A549 (cell line): ENCODE results near the gene SLC35C1. TPM values are rescaled to one million over a fixed set of nuclear protein-coding genes. Genes with fewer than 3 reads are reported as not detected.

Experiments used
- ATAC-seq, 2 experiments: fragments of 200-7000 bp in 1 of 2; fragments of >200 bp in 1 of 2; cut with Nextera tagmentation in 1 of 2; cut with Tn5 transposase in 1 of 2; 3 replicates each; pipeline versions ENCODE4 v1.8.0 to v1.9.1; 2018 to 2020; ENCODE audit warnings: mild to moderate bottlenecking in 1 of 2, moderate library complexity in 1 of 2
- CTCF ChIA-PET: fragments of 300-600 bp; sonication (Branson Sonifier 250); formaldehyde crosslinking; extraction: SDS; loops from one replicate; lab custom pipeline; 2021; ENCODE audit warnings: antibody characterized with exemption, inconsistent platforms; lab: Yijun Ruan, JAX
- POLR2A ChIA-PET: fragments of 350-600 bp; formaldehyde crosslinking; extraction: SDS; loops from one replicate; lab custom pipeline; 2021; ENCODE audit warnings: antibody characterized with exemption, inconsistent platforms; lab: Yijun Ruan, JAX
- DNase-seq, 2 experiments: peaks; one replicate each; pipeline versions ENCODE4 v3.0.0 to v3.0.0-alpha.2; 2011 to 2016; ENCODE audit warnings: low read depth in 1 of 2, low spot score in 1 of 2
- FAIRE-seq: peaks from 2 replicates; lab custom pipeline; 2011; peaks lifted over from hg19 to GRCh38; lab: Jason Lieb, UNC
- H3K27ac ChIP-seq, 2 experiments: fragments of >200 bp; sonication (Bioruptor Twin); formaldehyde crosslinking; 3 replicates each; pipeline ENCODE4 v1.5.1; 2016 to 2017
- H3K4me1 ChIP-seq: fragments of >200 bp; sonication (Bioruptor Twin); formaldehyde crosslinking; 3 replicates; pipeline ENCODE4 v1.6.1; 2016
- H3K4me2 ChIP-seq: fragments of >200 bp; sonication (Bioruptor Twin); formaldehyde crosslinking; 3 replicates; pipeline ENCODE4 v1.6.1; 2016
- H3K4me3 ChIP-seq: fragments of >200 bp; sonication (Bioruptor Twin); formaldehyde crosslinking; 3 replicates; pipeline ENCODE4 v1.5.1; 2016
- H3K9me3 ChIP-seq: fragments of >200 bp; sonication (Bioruptor Twin); formaldehyde crosslinking; 3 replicates; pipeline ENCODE4 v1.6.1; 2016
- ATOH8 ChIP-seq: fragments of 250-450 bp; sonication (Bioruptor Pico); IDR thresholded peaks from 2 replicates; pipeline ENCODE4 v1.5.0; 2020; ENCODE audit warnings: low read depth, mild to moderate bottlenecking, moderate library complexity
- BCL3 ChIP-seq: fragments of >200 bp; sonication (Bioruptor Twin); formaldehyde crosslinking; IDR thresholded peaks from 3 replicates; pipeline ENCODE4 v1.6.1; 2016
- CBX2 ChIP-seq: fragments of 200-600 bp; sonication (generic); IDR thresholded peaks from 2 replicates; pipeline ENCODE4 v1.6.1; 2016; ENCODE audit warnings: low read depth, mild to moderate bottlenecking, borderline replicate concordance
- EP300 ChIP-seq, 2 experiments: fragments of >200 bp; sonication (Bioruptor Twin); formaldehyde crosslinking; IDR thresholded peaks; 2 replicates in 1 of 2; 3 replicates in 1 of 2; pipeline ENCODE4 v1.6.1; 2016 to 2017
- FOXS1 ChIP-seq: fragments of 250-450 bp; sonication (Bioruptor Pico); IDR thresholded peaks from 2 replicates; pipeline ENCODE4 v1.5.0; 2020; ENCODE audit warnings: mild to moderate bottlenecking, moderate library complexity
- HMGXB4 ChIP-seq: fragments of 250-450 bp; sonication (Bioruptor Pico); IDR thresholded peaks from 2 replicates; pipeline ENCODE4 v1.5.0; 2021; ENCODE audit warnings: mild to moderate bottlenecking, moderate library complexity, borderline replicate concordance
- JUN ChIP-seq, 2 experiments: fragments of >200 bp; sonication (Bioruptor Twin); formaldehyde crosslinking; IDR thresholded peaks; 2 replicates in 1 of 2; 3 replicates in 1 of 2; pipeline ENCODE4 v1.6.1; 2016 to 2017
- NFE2L2 ChIP-seq: fragments of 150-350 bp; conservative IDR thresholded peaks from 2 replicates; pipeline ENCODE4 v1.6.1; 2014; ENCODE audit warnings: low read length
- NR3C1 ChIP-seq: fragments of >200 bp; sonication (Bioruptor Twin); formaldehyde crosslinking; IDR thresholded peaks from 3 replicates; pipeline ENCODE4 v1.6.1; 2017
- PHF8 ChIP-seq: fragments of 200-600 bp; sonication (generic); IDR thresholded peaks from 2 replicates; pipeline ENCODE4 v1.6.1; 2016; ENCODE audit warnings: low read depth, mild to moderate bottlenecking, antibody characterized with exemption, moderate library complexity, borderline replicate concordance
- RARB ChIP-seq: fragments of 250-450 bp; sonication (Bioruptor Pico); IDR thresholded peaks from 2 replicates; pipeline ENCODE4 v1.8.0; 2021; ENCODE audit warnings: mild to moderate bottlenecking, moderate library complexity
- REST ChIP-seq: fragments of 200-600 bp; sonication (generic); IDR thresholded peaks from 2 replicates; pipeline ENCODE4 v1.6.1; 2016; ENCODE audit warnings: antibody characterized with exemption, mild to moderate bottlenecking, moderate library complexity
- RFX5 ChIP-seq: fragments of 450-650 bp; IDR thresholded peaks from 2 replicates; pipeline ENCODE4 v1.7.1; 2014; ENCODE audit warnings: antibody characterized with exemption, mild to moderate bottlenecking, moderate library complexity
- RNF2 ChIP-seq: fragments of 200-600 bp; sonication (generic); IDR thresholded peaks from 2 replicates; pipeline ENCODE4 v1.6.1; 2016; ENCODE audit warnings: low read depth, mild to moderate bottlenecking, antibody characterized with exemption, moderate library complexity, borderline replicate concordance
- SMC3 ChIP-seq: fragments of >200 bp; sonication (Bioruptor Twin); formaldehyde crosslinking; IDR thresholded peaks from 3 replicates; pipeline ENCODE4 v1.6.1; 2018; ENCODE audit warnings: inconsistent platforms
- SREBF2 ChIP-seq: fragments of 450-650 bp; IDR thresholded peaks from 2 replicates; pipeline ENCODE4 v1.6.1; 2014; ENCODE audit warnings: mild to moderate bottlenecking, moderate library complexity
- TFCP2L1 ChIP-seq: fragments of 250-450 bp; sonication (Bioruptor Pico); IDR thresholded peaks from 2 replicates; pipeline ENCODE4 v1.5.0; 2021; ENCODE audit warnings: mild to moderate bottlenecking
- WGBS: methylation state at CpG from one replicate; pipeline ENCODE4 v1.1.6; 2017; ENCODE audit errors: missing lambda C conversion rate; 5-methylcytosine and 5-hydroxymethylcytosine counted together
- polyA plus RNA-seq, 4 experiments: library from polyadenylated mRNA; depleted of rRNA in 3 of 4; stranded (reverse); fragments of >200 nt; fragmentation: RNase III in 1 of 4; extraction: RNeasy Plus Mini Kit Qiagen cat#74134 plus additional on column Dnase treatment in 1 of 4; gene quantifications; 2 replicates in 3 of 4; 3 replicates in 1 of 4; pipeline ENCODE4 v1.2.3, GENCODE V29; 2011 to 2017
- TF ChIP-seq, protein P1 (sequence below): IDR thresholded peaks from 2 replicates; pipeline ENCODE4 v1.6.1; 2012

SLC35C1 gene
- polyA plus RNA-seq, 2 of the 4 experiments (the other 2 are of a cell fraction): 3.3 to 14.0 TPM

DNA sequence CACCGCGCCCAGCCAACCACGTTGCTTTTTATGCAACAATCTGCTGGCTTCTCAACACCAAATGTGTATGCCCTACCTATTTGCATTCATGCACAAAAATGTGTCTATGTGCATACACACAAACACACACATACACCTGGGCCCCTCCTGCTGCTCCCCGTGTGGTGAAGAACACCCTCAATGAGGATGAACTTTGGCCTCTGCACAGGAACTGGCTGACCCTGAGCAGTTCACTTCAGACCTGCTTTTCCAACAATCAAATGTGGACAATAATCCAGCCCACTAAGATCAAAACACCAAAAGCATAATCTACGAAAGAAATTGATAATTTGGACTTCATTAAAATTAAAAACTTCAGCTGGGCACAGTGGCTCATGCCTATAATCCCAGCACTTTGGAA lies 25.3 kb upstream of the SLC35C1 start (continued):
- TF ChIP-seq HMGXB4 (CRISPR knock-in tag): no peak
- TF ChIP-seq EP300 (IDR thresholded peaks at IDR 0.05): no peak

GRCh38 chr11:45786272-45786671 lies 18.7 kb upstream of the SLC35C1 start:
- Histone ChIP-seq H3K4me1 (no peaks in the 10 kb centered on the region), H3K4me3 (no peak overlapping the region), H3K27ac (no peak overlapping the region), H3K4me2 (no peak overlapping the region)
- FAIRE-seq (no peak), ATAC-seq (no peak), DNase-seq (no peak)
- TF ChIP-seq SREBF2 (no peak), REST (no peak), RARB (CRISPR knock-in tag) (no peak), PHF8 (no peak), SMC3 (no peak), CBX2 (no peak), NFE2L2 (no peak), ATOH8 (CRISPR knock-in tag) (no peak), NR3C1 (no peak), BCL3 (no peak), RNF2 (no peak), FOXS1 (CRISPR knock-in tag) (no peak), RFX5 (no peak), TFCP2L1 (CRISPR knock-in tag) (no peak), JUN (IDR thresholded peaks at IDR 0.05) (no peak)
- TF ChIP-seq, protein P1, sequence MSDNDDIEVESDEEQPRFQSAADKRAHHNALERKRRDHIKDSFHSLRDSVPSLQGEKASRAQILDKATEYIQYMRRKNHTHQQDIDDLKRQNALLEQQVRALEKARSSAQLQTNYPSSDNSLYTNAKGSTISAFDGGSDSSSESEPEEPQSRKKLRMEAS: no peak
- TF ChIP-seq, all 56 proteins: peak for 0
- POLR2A ChIA-PET: no interaction called here
- CTCF ChIA-PET: interaction anchor here (2.1 kb wide), 1 partner anchor 14 kb away, joined by 10 read pairs; no protein-coding TSS in a partner anchor
- WGBS: 2% methylated on average over 2 of the region's 2 CpGs
- peaks cover 19% of the 10 kb centered on the region; the same call in 2 of the 3 replicates for H3K9me3 ChIP-seq
